H9 (cell line): ENCODE results near the gene DRD4. TPM values are rescaled to one million over a fixed set of nuclear protein-coding genes. Genes with fewer than 3 reads are reported as not detected.

Experiments
- DNase-seq: peaks from one replicate; pipeline ENCODE4 v3.0.0-alpha.2; 2017
- H2AFZ ChIP-seq: one replicate; pipeline ENCODE4 v1.6.1; 2013; ENCODE audit warnings: mild to moderate bottlenecking, low read length, control low read depth, moderate library complexity
- H2AK5ac ChIP-seq: 2 replicates; pipeline ENCODE4 v1.6.1; 2013; ENCODE audit warnings: low read length, control low read depth, mixed read lengths; ENCODE audit not compliant: insufficient read length
- H2BK120ac ChIP-seq: one replicate; pipeline ENCODE4 v1.6.1; 2013; ENCODE audit warnings: low read depth, mild to moderate bottlenecking, low read length, control low read depth, inconsistent platforms; ENCODE audit not compliant: poor library complexity, severe bottlenecking
- H2BK12ac ChIP-seq: 2 replicates; pipeline ENCODE4 v1.6.1; 2013; ENCODE audit warnings: low read length, control low read depth, mixed read lengths, low read depth; ENCODE audit not compliant: insufficient read length
- H2BK15ac ChIP-seq: 2 replicates; pipeline ENCODE4 v1.6.1; 2013; ENCODE audit warnings: low read depth, low read length, control low read depth
- H2BK20ac ChIP-seq: one replicate; pipeline ENCODE4 v1.6.1; 2013; ENCODE audit warnings: low read depth, mild to moderate bottlenecking, low read length, control low read depth, inconsistent platforms; ENCODE audit not compliant: poor library complexity, severe bottlenecking
- H2BK5ac ChIP-seq: 2 replicates; pipeline ENCODE4 v1.6.1; 2013; ENCODE audit warnings: low read length, control low read depth, mixed read lengths; ENCODE audit not compliant: insufficient read length
- H3K14ac ChIP-seq: 2 replicates; pipeline ENCODE4 v1.6.1; 2013; ENCODE audit warnings: low read length, control low read depth; ENCODE audit not compliant: insufficient read depth
- H3K18ac ChIP-seq: 2 replicates; pipeline ENCODE4 v1.6.1; 2013; ENCODE audit warnings: low read depth, mild to moderate bottlenecking, mixed read lengths, low read length, control low read depth; ENCODE audit not compliant: insufficient read length
- H3K23ac ChIP-seq: 2 replicates; pipeline ENCODE4 v1.6.1; 2013; ENCODE audit warnings: low read length, control low read depth, mixed read lengths, low read depth; ENCODE audit not compliant: insufficient read length
- H3K23me2 ChIP-seq: 2 replicates; pipeline ENCODE4 v1.6.1; 2013; ENCODE audit warnings: low read depth, mild to moderate bottlenecking, mixed read lengths, low read length, control low read depth; ENCODE audit not compliant: insufficient read length, poor library complexity, severe bottlenecking
- H3K27ac ChIP-seq: 2 replicates; pipeline ENCODE4 v1.5.1; 2013; ENCODE audit warnings: low read length, control low read depth, mixed read lengths, low read depth; ENCODE audit not compliant: insufficient read length
- H3K27me3 ChIP-seq: 2 replicates; pipeline ENCODE4 v1.6.1; 2013; ENCODE audit warnings: low read length, control low read depth, inconsistent platforms; ENCODE audit not compliant: insufficient read depth
- H3K4ac ChIP-seq: 2 replicates; pipeline ENCODE4 v1.6.1; 2013; ENCODE audit warnings: low read depth, mild to moderate bottlenecking, control low read depth, inconsistent platforms, low read length, moderate library complexity
- H3K4me1 ChIP-seq: 2 replicates; pipeline ENCODE4 v1.6.1; 2013; ENCODE audit warnings: low read length, control low read depth, inconsistent platforms; ENCODE audit not compliant: insufficient read depth
- H3K4me2 ChIP-seq: 2 replicates; pipeline ENCODE4 v1.6.1; 2013; ENCODE audit warnings: low read length, control low read depth, mixed read lengths; ENCODE audit not compliant: insufficient read length, insufficient read depth
- H3K56ac ChIP-seq: 2 replicates; pipeline ENCODE4 v1.6.1; 2013; ENCODE audit warnings: low read depth, mild to moderate bottlenecking, mixed read lengths, low read length, control low read depth; ENCODE audit not compliant: insufficient read length
- H3K79me1 ChIP-seq: 2 replicates; pipeline ENCODE4 v1.6.1; 2013; ENCODE audit warnings: low read depth, mild to moderate bottlenecking, moderate library complexity, low read length, control low read depth, inconsistent platforms; ENCODE audit not compliant: insufficient read depth, poor library complexity, severe bottlenecking
- H3K79me2 ChIP-seq: 2 replicates; pipeline ENCODE4 v1.6.1; 2013; ENCODE audit warnings: low read length, control low read depth, inconsistent platforms; ENCODE audit not compliant: insufficient read depth
- H3K9ac ChIP-seq: 2 replicates; pipeline ENCODE4 v1.6.1; 2013; ENCODE audit warnings: low read length, control low read depth, mixed read lengths; ENCODE audit not compliant: insufficient read length; ENCODE audit errors: extremely low read depth
- H3K9me3 ChIP-seq: one replicate; pipeline ENCODE4 v1.6.1; 2013; ENCODE audit warnings: low read depth, low read length, inconsistent platforms; ENCODE audit not compliant: control insufficient read depth
- H3T11ph ChIP-seq: one replicate; pipeline ENCODE4 v1.6.1; 2013; ENCODE audit warnings: mild to moderate bottlenecking, low read length, control low read depth, inconsistent platforms
- H4K20me1 ChIP-seq: one replicate; pipeline ENCODE4 v1.6.1; 2013; ENCODE audit not compliant: control insufficient read depth, insufficient read length, insufficient read depth
- H4K5ac ChIP-seq: 2 replicates; pipeline ENCODE4 v1.6.1; 2013; ENCODE audit warnings: low read depth, mild to moderate bottlenecking, mixed read lengths, low read length, control low read depth; ENCODE audit not compliant: insufficient read length
- H4K8ac ChIP-seq: replicated peaks from 2 replicates; pipeline ENCODE4 v1.6.1; 2013; ENCODE audit warnings: low read length, control low read depth, mixed read lengths, low read depth; ENCODE audit not compliant: insufficient read length
- H4K91ac ChIP-seq: 2 replicates; pipeline ENCODE4 v1.6.1; 2013; ENCODE audit warnings: low read depth, mild to moderate bottlenecking, moderate library complexity, mixed read lengths, low read length, control low read depth; ENCODE audit not compliant: insufficient read length
- H3K27ac Mint-ChIP-seq, 3 experiments: 2 replicates in 2 of 3; 3 replicates in 1 of 3; pipeline ENCODE4 v1.8.0; 2020 to 2021; ENCODE audit warnings: mixed read lengths in 3 of 3, mild to moderate bottlenecking in 1 of 3, moderate library complexity in 1 of 3
- H3K27me3 Mint-ChIP-seq: 2 replicates; pipeline ENCODE4 v1.8.0; 2021; ENCODE audit warnings: low read depth, mild to moderate bottlenecking, moderate library complexity, mixed read lengths
- H3K36me3 Mint-ChIP-seq, 3 experiments: 2 replicates in 2 of 3; 3 replicates in 1 of 3; pipeline ENCODE4 v1.8.0; 2020 to 2021; ENCODE audit warnings: low read depth in 3 of 3, mixed read lengths in 3 of 3; ENCODE audit not compliant: insufficient read depth in 1 of 3
- H3K4me1 Mint-ChIP-seq, 2 experiments: 2 replicates each; pipeline ENCODE4 v1.8.0; 2020; ENCODE audit warnings: mixed read lengths in 2 of 2
- H3K4me3 Mint-ChIP-seq, 2 experiments: 2 replicates in 1 of 2; 3 replicates in 1 of 2; pipeline ENCODE4 v1.8.0; 2020 to 2021; ENCODE audit warnings: mild to moderate bottlenecking in 2 of 2, mixed read lengths in 2 of 2, moderate library complexity in 1 of 2
- H3K9me3 Mint-ChIP-seq, 2 experiments: 2 replicates in 1 of 2; 3 replicates in 1 of 2; pipeline ENCODE4 v1.8.0; 2020; ENCODE audit warnings: mild to moderate bottlenecking in 2 of 2, mixed read lengths in 2 of 2, moderate library complexity in 1 of 2
- WGBS: extraction: QIAGEN DNeasy Blood & Tissue Kit; methylation state at CpG from one replicate; pipeline ENCODE4 v1.1.7; 2013; ENCODE audit warnings: missing lambda C conversion rate, low lambda C conversion rate, mixed read lengths; ENCODE audit not compliant: insufficient read length; ENCODE audit errors: extremely low coverage; 5-methylcytosine and 5-hydroxymethylcytosine counted together
- total RNA-seq: library from RNA; stranded (reverse); gene quantifications from 2 replicates; pipeline ENCODE4 v1.2.1, GENCODE V29; 2021
- TF ChIP-seq, protein P1 (sequence below): fragments of 200-600 bp; sonication (generic); conservative IDR thresholded peaks from 3 replicates; pipeline ENCODE4 v1.8.0; 2021; ENCODE audit warnings: antibody characterized with exemption, mild to moderate bottlenecking

The DRD4 gene
- total RNA-seq, 1 experiment from 2014 or later, result 6.8 TPM

DNA sequence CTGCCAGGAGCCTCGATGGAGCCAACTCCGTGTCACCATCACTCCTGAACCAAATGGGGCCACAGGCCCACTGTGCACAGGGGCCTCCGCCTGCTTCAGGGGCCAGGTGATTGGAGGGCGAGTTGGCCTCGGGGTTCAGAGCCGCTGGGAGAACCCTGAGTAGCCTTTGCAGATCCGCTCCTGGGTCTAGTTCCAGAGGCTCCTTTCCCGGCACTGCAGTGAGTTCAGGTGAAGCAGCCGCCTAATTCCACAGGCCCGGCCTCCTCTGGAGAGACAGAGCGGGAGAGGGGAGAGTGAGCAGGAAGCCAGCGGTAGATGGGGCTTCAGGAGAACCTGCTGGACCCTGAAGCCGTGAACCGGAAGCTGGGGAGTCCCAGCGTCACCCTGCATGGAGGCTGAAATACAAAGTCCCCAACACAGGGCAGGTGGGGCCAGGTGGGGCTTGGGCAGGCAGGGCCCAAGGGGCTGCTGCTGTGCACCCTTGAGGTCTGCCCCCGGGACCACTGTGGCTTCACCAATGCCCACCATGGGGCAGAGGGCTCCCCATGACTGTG is 22.5 kb downstream of the DRD4 start:
- Histone ChIP-seq H2BK15ac (no peak overlapping the region), H2BK12ac (no peak overlapping the region), H2BK120ac (no peak overlapping the region), H3K27me3 (no peaks in the 10 kb centered on the region), H2BK20ac (no peak overlapping the region), H3K4me2 (no peak overlapping the region), H3K9ac (no peak overlapping the region), H3K4ac (no peak overlapping the region), H3K14ac (no peak overlapping the region), H3K4me1 (no peaks in the 10 kb centered on the region), H4K8ac (no peak overlapping the region), H4K91ac (no peak overlapping the region), H3K56ac (no peak overlapping the region), H3K23me2 (no peaks in the 10 kb centered on the region), H3K27ac (no peak overlapping the region), H3K9me3 (no peaks in the 10 kb centered on the region), H3K18ac (no peak overlapping the region), H4K5ac (no peak overlapping the region), H2AK5ac (no peak overlapping the region), H4K20me1 (no peaks in the 10 kb centered on the region), H2AFZ (no peak overlapping the region), H3K23ac (no peak overlapping the region), H3K79me2 (no peaks in the 10 kb centered on the region), H3T11ph (no peak overlapping the region), H3K79me1 (no peaks in the 10 kb centered on the region), H2BK5ac (no peak overlapping the region)
- TF ChIP-seq, protein P1, sequence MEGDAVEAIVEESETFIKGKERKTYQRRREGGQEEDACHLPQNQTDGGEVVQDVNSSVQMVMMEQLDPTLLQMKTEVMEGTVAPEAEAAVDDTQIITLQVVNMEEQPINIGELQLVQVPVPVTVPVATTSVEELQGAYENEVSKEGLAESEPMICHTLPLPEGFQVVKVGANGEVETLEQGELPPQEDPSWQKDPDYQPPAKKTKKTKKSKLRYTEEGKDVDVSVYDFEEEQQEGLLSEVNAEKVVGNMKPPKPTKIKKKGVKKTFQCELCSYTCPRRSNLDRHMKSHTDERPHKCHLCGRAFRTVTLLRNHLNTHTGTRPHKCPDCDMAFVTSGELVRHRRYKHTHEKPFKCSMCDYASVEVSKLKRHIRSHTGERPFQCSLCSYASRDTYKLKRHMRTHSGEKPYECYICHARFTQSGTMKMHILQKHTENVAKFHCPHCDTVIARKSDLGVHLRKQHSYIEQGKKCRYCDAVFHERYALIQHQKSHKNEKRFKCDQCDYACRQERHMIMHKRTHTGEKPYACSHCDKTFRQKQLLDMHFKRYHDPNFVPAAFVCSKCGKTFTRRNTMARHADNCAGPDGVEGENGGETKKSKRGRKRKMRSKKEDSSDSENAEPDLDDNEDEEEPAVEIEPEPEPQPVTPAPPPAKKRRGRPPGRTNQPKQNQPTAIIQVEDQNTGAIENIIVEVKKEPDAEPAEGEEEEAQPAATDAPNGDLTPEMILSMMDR, result no peak
- no peak overlapping the region for H3K4me3 Mint-ChIP-seq
- H3K9me3 Mint-ChIP-seq, result no peaks in the 10 kb centered on the region
- no peaks in the 10 kb centered on the region for H3K27me3 Mint-ChIP-seq
- WGBS, result no CpG with 5 or more reads among the region's 16 CpGs
- H3K27ac Mint-ChIP-seq, result peak overlapping the region in 1 of 3 experiments; percentile 30; a peak in 1 of 7 replicates
- H3K4me1 Mint-ChIP-seq, result 0 out of 4 replicates have a peak, but pooled peaks cover 0 to 3% of the 10 kb centered on the region in 2 experiments
- peaks cover 5 to 50% (median 25%) of the 10 kb centered on the region in 3 experiments; a peak in 6 of 7 replicates for H3K36me3 Mint-ChIP-seq
- DNase-seq, result no peak
